GM23338 (cell line): Measurements from ENCODE around the gene CSTPP1.

Experiments used
- CREB1 ChIP-seq: fragments of 250-450 bp; sonication (Bioruptor Pico); IDR thresholded peaks from 2 replicates; pipeline ENCODE4 v1.5.0; 2020; ENCODE audit warnings: low read depth, mild to moderate bottlenecking, moderate library complexity
- CTCF ChIP-seq, 2 experiments: fragments of 200-600 bp in 1 of 2; sonication (generic) in 1 of 2; conservative IDR thresholded peaks; 2 replicates each; pipeline versions ENCODE4 v1.5.1 to v1.6.1; 2016 to 2017; ENCODE audit warnings: antibody characterized with exemption in 2 of 2, low read depth in 2 of 2, mild to moderate bottlenecking in 2 of 2, moderate library complexity in 1 of 2
- EZH2 ChIP-seq: fragments of 200-600 bp; sonication (generic); IDR thresholded peaks from one replicate; pipeline ENCODE4 v1.8.0; 2017; ENCODE audit warnings: antibody characterized with exemption, mild to moderate bottlenecking, low read depth; ENCODE audit not compliant: unreplicated experiment
- EZH2phosphoT487 ChIP-seq: fragments of 200-600 bp; sonication (generic); IDR thresholded peaks from one replicate; pipeline ENCODE4 v1.8.1; 2018; ENCODE audit warnings: antibody characterized with exemption; ENCODE audit not compliant: unreplicated experiment
- JUNB ChIP-seq: IDR thresholded peaks from one replicate; pipeline ENCODE4 v1.6.1; 2016; ENCODE audit warnings: antibody characterized with exemption; ENCODE audit not compliant: unreplicated experiment
- POLR2AphosphoS5 ChIP-seq: IDR thresholded peaks from 2 replicates; pipeline ENCODE4 v1.6.1; 2016; ENCODE audit warnings: antibody characterized with exemption, low read depth
- REST ChIP-seq: IDR thresholded peaks from one replicate; pipeline ENCODE4 v1.6.1; 2018; ENCODE audit warnings: antibody characterized with exemption; ENCODE audit not compliant: unreplicated experiment

GRCh38 chr11:47164321-47164720 lies 227.8 kb downstream of the CSTPP1 start:
- TF ChIP-seq CREB1 (CRISPR knock-in tag), result no peak
- TF ChIP-seq EZH2phosphoT487, result no peak
- TF ChIP-seq CTCF (conservative IDR thresholded peaks at IDR 0.05; ENCODE audit: low read depth in 2 of 2), result no peak
- TF ChIP-seq POLR2AphosphoS5, result no peak
- no peak for TF ChIP-seq EZH2
- no peak for TF ChIP-seq JUNB
- no peak for TF ChIP-seq REST
